AG09309 (cell line): ENCODE data around the gene ZNF12.

Source experiments
- DNase-seq: peaks from one replicate; pipeline ENCODE4 v3.0.0-alpha.2; 2010; ENCODE audit warnings: low read depth
- H3K4me3 ChIP-seq: 2 replicates; pipeline ENCODE4 v1.5.1; 2011; ENCODE audit warnings: mild to moderate bottlenecking, low read depth, low read length, moderate library complexity; ENCODE audit not compliant: control insufficient read depth
- TF ChIP-seq, protein P1 (sequence below): IDR thresholded peaks from 2 replicates; pipeline ENCODE4 v1.5.1; 2011; ENCODE audit warnings: mild to moderate bottlenecking, low read depth, low read length, inconsistent platforms; ENCODE audit not compliant: insufficient read depth, control insufficient read depth; ENCODE audit errors: missing control alignments

ZNF12 gene

GRCh38 chr7:6650086-6650485, 56.7 kb downstream of the ZNF12 start:
- DNase-seq, result no peak
- H3K4me3 ChIP-seq, result no peak overlapping the region
- TF ChIP-seq, protein P1, sequence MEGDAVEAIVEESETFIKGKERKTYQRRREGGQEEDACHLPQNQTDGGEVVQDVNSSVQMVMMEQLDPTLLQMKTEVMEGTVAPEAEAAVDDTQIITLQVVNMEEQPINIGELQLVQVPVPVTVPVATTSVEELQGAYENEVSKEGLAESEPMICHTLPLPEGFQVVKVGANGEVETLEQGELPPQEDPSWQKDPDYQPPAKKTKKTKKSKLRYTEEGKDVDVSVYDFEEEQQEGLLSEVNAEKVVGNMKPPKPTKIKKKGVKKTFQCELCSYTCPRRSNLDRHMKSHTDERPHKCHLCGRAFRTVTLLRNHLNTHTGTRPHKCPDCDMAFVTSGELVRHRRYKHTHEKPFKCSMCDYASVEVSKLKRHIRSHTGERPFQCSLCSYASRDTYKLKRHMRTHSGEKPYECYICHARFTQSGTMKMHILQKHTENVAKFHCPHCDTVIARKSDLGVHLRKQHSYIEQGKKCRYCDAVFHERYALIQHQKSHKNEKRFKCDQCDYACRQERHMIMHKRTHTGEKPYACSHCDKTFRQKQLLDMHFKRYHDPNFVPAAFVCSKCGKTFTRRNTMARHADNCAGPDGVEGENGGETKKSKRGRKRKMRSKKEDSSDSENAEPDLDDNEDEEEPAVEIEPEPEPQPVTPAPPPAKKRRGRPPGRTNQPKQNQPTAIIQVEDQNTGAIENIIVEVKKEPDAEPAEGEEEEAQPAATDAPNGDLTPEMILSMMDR, result no peak

DNA sequence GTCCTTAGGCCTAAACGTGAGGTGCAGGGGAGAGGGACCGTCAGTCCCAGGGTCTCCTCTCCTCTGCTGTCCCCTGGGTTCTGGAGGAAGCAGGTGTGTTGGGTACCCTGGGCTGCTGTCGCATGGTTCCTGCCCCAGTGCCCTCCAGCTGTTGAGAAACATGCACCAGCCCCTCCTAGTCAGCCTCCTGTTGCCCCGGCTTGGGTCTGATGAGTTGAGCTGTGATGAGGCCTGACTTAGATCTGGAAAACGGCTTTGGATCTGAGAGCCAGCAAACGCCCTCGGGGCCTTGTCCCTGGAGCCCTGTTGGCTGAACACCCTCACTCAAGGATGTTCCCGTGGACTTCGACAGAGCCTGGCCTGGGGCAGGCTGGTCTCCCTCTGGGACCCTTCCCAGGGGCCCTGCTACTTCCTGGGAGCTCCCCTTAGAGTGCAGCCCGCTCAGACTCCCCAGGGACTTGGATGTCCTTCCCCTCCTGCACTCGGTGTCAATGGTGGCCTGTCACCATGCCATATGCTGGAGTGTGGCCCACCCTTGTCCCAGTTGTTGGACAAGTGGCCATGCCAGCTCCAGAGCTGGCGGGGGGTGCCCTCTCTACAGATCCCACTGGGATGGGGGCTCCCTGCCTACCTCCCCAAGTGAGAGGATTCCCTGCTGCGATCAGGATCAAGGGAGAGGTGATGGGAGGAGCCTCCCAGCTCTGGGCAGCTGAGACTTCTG, 57.3 kb downstream of the ZNF12 start:
- no peak overlapping the region for H3K4me3 ChIP-seq
- TF ChIP-seq, protein P1, result no peak
- no peak for DNase-seq

- no peak for DNase-seq
- TF ChIP-seq, protein P1, result no peak
- H3K4me3 ChIP-seq, result no peak overlapping the region
Observed at GRCh38 chr7:6648815-6649104, 58.0 kb downstream of the ZNF12 start.

DNA sequence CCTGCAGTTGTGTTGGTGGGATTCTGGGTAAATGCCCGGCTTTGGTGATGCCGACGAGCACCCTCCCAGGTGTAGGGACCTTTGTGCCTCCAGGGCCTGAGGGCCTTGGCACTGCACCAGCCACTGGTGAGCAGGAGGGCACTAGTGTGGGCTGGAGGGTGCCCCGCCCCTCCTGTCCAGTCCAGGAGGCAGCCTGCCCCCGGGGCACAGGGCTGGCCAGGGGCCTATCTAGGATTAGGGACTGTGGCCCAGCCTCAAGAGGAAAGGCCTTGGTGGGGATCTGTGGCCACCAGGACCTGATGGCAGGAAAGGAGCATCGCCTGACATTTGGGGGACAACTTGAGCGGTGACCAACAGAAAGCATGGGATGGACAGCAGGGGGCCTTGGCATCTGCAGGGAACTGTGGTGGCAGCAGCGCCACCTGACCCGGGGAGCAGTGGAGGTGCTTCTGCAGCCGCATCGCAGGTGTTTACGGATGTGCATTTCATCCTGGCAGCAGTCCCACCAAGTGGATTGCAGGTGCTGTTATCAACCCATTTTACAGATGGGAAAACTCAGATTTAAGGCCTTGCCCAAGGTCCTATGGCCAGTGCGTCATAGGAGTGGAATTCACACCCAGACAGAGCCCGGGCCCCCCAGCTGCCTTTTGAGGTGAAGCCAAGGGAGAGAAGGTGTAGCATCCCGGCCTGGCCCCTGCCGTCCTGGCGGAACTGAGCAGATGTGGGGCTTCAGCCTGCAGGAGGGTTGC, 58.5 kb downstream of the ZNF12 start:
- no peak for DNase-seq
- no peak overlapping the region for H3K4me3 ChIP-seq
- TF ChIP-seq, protein P1, result no peak

- TF ChIP-seq, protein P1, result no peak
- H3K4me3 ChIP-seq, result no peak overlapping the region
- DNase-seq, result no peak
Observed at GRCh38 chr7:6647541-6647940, 59.2 kb downstream of the ZNF12 start.

DNA sequence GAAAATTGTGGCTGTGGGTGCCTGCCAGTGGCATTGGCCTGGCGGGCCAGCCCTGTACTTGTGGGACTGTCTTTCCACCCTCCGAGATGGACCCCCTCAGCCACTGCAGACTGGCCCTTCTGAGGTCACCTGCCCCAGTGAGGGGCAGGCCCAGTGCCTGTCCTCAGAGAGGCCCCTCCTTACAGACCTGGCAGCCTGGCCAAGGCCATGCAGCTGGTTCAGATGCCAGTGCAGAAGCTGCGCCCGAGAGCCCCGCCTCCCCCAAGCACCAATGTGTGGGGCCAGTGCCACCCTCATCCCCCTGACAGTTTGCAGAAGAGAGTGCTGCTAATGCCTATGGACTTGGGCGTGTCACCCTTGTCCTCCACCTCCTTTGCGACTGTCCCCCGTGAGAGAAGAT, 59.7 kb downstream of the ZNF12 start:
- TF ChIP-seq, protein P1, result no peak
- DNase-seq, result no peak
- no peak overlapping the region for H3K4me3 ChIP-seq
